Fibroblast of lung (primary cell): ENCODE data around the gene PEPD. TPM values are rescaled to one million over a fixed set of nuclear protein-coding genes. Genes with fewer than 3 reads are reported as not detected.

Experiments used
- DNase-seq, 2 donors: peaks; one replicate each; pipeline versions ENCODE4 v3.0.0 to v3.0.0-alpha.2; 2010; ENCODE audit warnings: low read depth in 2 of 2
- H2AFZ ChIP-seq: 2 replicates; pipeline ENCODE4 v1.5.1; 2012; ENCODE audit warnings: low read length, control low read depth, inconsistent platforms
- H3K27ac ChIP-seq: 2 replicates; pipeline ENCODE4 v1.5.1; 2011; ENCODE audit warnings: low read length, control low read depth; ENCODE audit not compliant: insufficient read depth
- H3K27me3 ChIP-seq: 2 replicates; pipeline ENCODE4 v1.5.1; 2011; ENCODE audit warnings: mild to moderate bottlenecking, low read length; ENCODE audit not compliant: control insufficient read depth, insufficient read depth
- H3K36me3 ChIP-seq: 2 replicates; pipeline ENCODE4 v1.5.1; 2011; ENCODE audit warnings: low read length; ENCODE audit not compliant: control insufficient read depth, insufficient read depth
- H3K4me1 ChIP-seq: 2 replicates; pipeline ENCODE4 v1.5.1; 2011; ENCODE audit warnings: low read length; ENCODE audit not compliant: control insufficient read depth, insufficient read depth; ENCODE audit errors: extremely low read depth
- H3K4me2 ChIP-seq: 2 replicates; pipeline ENCODE4 v1.5.1; 2011; ENCODE audit warnings: low read length, control low read depth; ENCODE audit not compliant: insufficient read depth; ENCODE audit errors: extremely low read depth
- H3K4me3 ChIP-seq, 4 experiments: fragments of 200-600 bp in 1 of 4; sonication (generic) in 1 of 4; replicated peaks in 1 of 4; 2 replicates each; pipeline ENCODE4 v1.5.1; 2011 to 2016; ENCODE audit warnings: low read length in 4 of 4, low read depth in 3 of 4, mild to moderate bottlenecking in 3 of 4, control low read depth in 2 of 4, inconsistent platforms in 1 of 4, mixed read lengths in 1 of 4; ENCODE audit not compliant: insufficient read depth in 1 of 4; ENCODE audit errors: control extremely low read depth in 1 of 4
- H3K79me2 ChIP-seq: 2 replicates; pipeline ENCODE4 v1.5.1; 2012; ENCODE audit warnings: mild to moderate bottlenecking, low read length, inconsistent platforms; ENCODE audit not compliant: control insufficient read depth, insufficient read depth
- H3K9ac ChIP-seq: 2 replicates; pipeline ENCODE4 v1.5.1; 2011; ENCODE audit warnings: mild to moderate bottlenecking, low read length, control low read depth; ENCODE audit not compliant: insufficient read depth
- H3K9me3 ChIP-seq: 2 replicates; pipeline ENCODE4 v1.5.1; 2012; ENCODE audit warnings: low read depth, low read length; ENCODE audit not compliant: control insufficient read depth, insufficient read depth
- H4K20me1 ChIP-seq: 2 replicates; pipeline ENCODE4 v1.5.1; 2011; ENCODE audit warnings: low read length; ENCODE audit not compliant: control insufficient read depth, insufficient read depth; ENCODE audit errors: extremely low read depth
- CTCF ChIP-seq, 2 donors: IDR thresholded peaks in 1 of 2; conservative IDR thresholded peaks in 1 of 2; 1 replicate in 1 of 2; 2 replicates in 1 of 2; pipeline ENCODE4 v1.5.1; 2011 to 2012; ENCODE audit warnings: low read length in 2 of 2, control low read depth in 1 of 2, inconsistent platforms in 1 of 2, low read depth in 1 of 2, mild to moderate bottlenecking in 1 of 2
- EZH2 ChIP-seq: IDR thresholded peaks from 2 replicates; pipeline ENCODE4 v1.5.1; 2012; ENCODE audit warnings: low read length, control low read depth, mild to moderate bottlenecking; ENCODE audit errors: missing control alignments
- polyA plus RNA-seq, 2 donors: library from polyadenylated mRNA; depleted of rRNA in 1 of 2; stranded (reverse) in 1 of 2; unstranded in 1 of 2; fragments of >200 nt; gene quantifications; 2 replicates each; pipeline ENCODE4 v1.2.1, GENCODE V29; 2011 to 2012; ENCODE audit warnings: missing spikeins in 1 of 2
- total RNA-seq: library from RNA; depleted of rRNA; stranded (reverse); fragments of >200 nt; gene quantifications from 2 replicates; pipeline ENCODE4 v1.2.1, GENCODE V29; 2014

Gene PEPD
- total and polyA plus RNA-seq, 2 donors (not counting 1 experiment from before 2014, with no cell fraction given): 59.8 to 81.9 TPM

- H3K36me3 ChIP-seq: no peaks in the 10 kb centered on the region
- no peak for DNase-seq
- no peaks in the 10 kb centered on the region for H3K79me2 ChIP-seq
- H3K9ac ChIP-seq: no peak overlapping the region
- H4K20me1 ChIP-seq: no peaks in the 10 kb centered on the region
- no peak overlapping the region for H3K27ac ChIP-seq
- no peak overlapping the region for H3K4me2 ChIP-seq
- no peak for TF ChIP-seq EZH2
- no peak for TF ChIP-seq CTCF (conservative IDR thresholded peaks at IDR 0.05 in 1 of 2, IDR thresholded peaks at IDR 0.05 in 1 of 2; ENCODE audit: low read depth in 1 of 2, low read length in 2 of 2)
- no peak overlapping the region for H3K4me3 ChIP-seq
- no peaks in the 10 kb centered on the region for H3K9me3 ChIP-seq
- no peaks in the 10 kb centered on the region for H3K4me1 ChIP-seq
- H2AFZ ChIP-seq: no peak overlapping the region
- H3K27me3 ChIP-seq: no peaks in the 10 kb centered on the region
Measured at GRCh38 chr19:33558151-33558550, 36.6 kb upstream of the PEPD start.

GRCh38 chr19:33557720-33558119, 36.1 kb upstream of the PEPD start:
- DNase-seq: no peak

GRCh38 chr19:33557196-33557595, 35.6 kb upstream of the PEPD start:
- no peak for DNase-seq
- no peak overlapping the region for H3K4me2 ChIP-seq
- H3K9ac ChIP-seq: no peak overlapping the region
- no peaks in the 10 kb centered on the region for H3K27me3 ChIP-seq
- no peak overlapping the region for H2AFZ ChIP-seq
- H3K36me3 ChIP-seq: no peaks in the 10 kb centered on the region
- no peaks in the 10 kb centered on the region for H3K79me2 ChIP-seq
- TF ChIP-seq EZH2 (no peak), CTCF (conservative IDR thresholded peaks at IDR 0.05 in 1 of 2, IDR thresholded peaks at IDR 0.05 in 1 of 2; ENCODE audit: low read depth in 1 of 2, low read length in 2 of 2) (no peak)
- no peak overlapping the region for H3K4me3 ChIP-seq
- H3K9me3 ChIP-seq: no peaks in the 10 kb centered on the region
- H4K20me1 ChIP-seq: no peaks in the 10 kb centered on the region
- no peaks in the 10 kb centered on the region for H3K4me1 ChIP-seq
- H3K27ac ChIP-seq: no peak overlapping the region

More at GRCh38 chr19:33557720-33558119, 36.1 kb upstream of the PEPD start:
- Histone ChIP-seq H3K36me3 (no peaks in the 10 kb centered on the region), H3K27ac (no peak overlapping the region), H3K79me2 (no peaks in the 10 kb centered on the region), H3K4me1 (no peaks in the 10 kb centered on the region), H3K9me3 (no peaks in the 10 kb centered on the region), H3K4me3 (no peak overlapping the region), H3K27me3 (no peaks in the 10 kb centered on the region), H3K9ac (no peak overlapping the region), H4K20me1 (no peaks in the 10 kb centered on the region), H2AFZ (no peak overlapping the region), H3K4me2 (no peak overlapping the region)
- TF ChIP-seq EZH2 (no peak), CTCF (conservative IDR thresholded peaks at IDR 0.05 in 1 of 2, IDR thresholded peaks at IDR 0.05 in 1 of 2; ENCODE audit: low read depth in 1 of 2, low read length in 2 of 2) (no peak)
